Measurements from ENCODE around the gene ADAMTSL3. TPM values are rescaled to one million over a fixed set of nuclear protein-coding genes. Genes with fewer than 3 reads are reported as not detected.

The ADAMTSL3 gene
- total and polyA plus RNA-seq, 2 of the 4 experiments (the other 2 are of a cell fraction), result under 0.01 to 0.02 TPM

GRCh38 chr15:83980637-83981036, 326.7 kb downstream of the ADAMTSL3 start:
- 52% methylated on average over 2 of the region's 4 CpGs; no CpG with 5 or more reads in 1 of the 2 experiments for WGBS, 2 experiments (ENCODE audit: extremely low coverage in 2 of 2, insufficient read length in 1 of 2)
- intact Hi-C loops (cut with micrococcal nuclease), result no loop called here
- Histone ChIP-seq H2AFZ (replicated peaks; ENCODE audit: low read length, poor library complexity) (no peak overlapping the region), H3K27me3 (ENCODE audit: control insufficient read depth, insufficient read depth, low read length) (no peaks in the 10 kb centered on the region), H3K9ac (ENCODE audit: low read depth, low read length) (no peak overlapping the region), H3K18ac (ENCODE audit: low read depth, low read length) (no peak overlapping the region), H4K8ac (ENCODE audit: low read depth in 2 of 2, low read length in 2 of 2) (no peak overlapping the region), H2BK15ac (ENCODE audit: low read depth, low read length) (no peak overlapping the region), H3K36me3 (ENCODE audit: control insufficient read depth, insufficient read depth, low read length) (no peaks in the 10 kb centered on the region), H2AK9ac (replicated peaks; ENCODE audit: low read depth, low read length, poor library complexity) (no peak overlapping the region), H3K4me2 (ENCODE audit: low read depth, low read length) (no peak overlapping the region), H3K79me1 (ENCODE audit: low read depth in 1 of 2, low read length in 2 of 2) (no peaks in the 10 kb centered on the region), H2BK5ac (ENCODE audit: low read depth, low read length, poor library complexity, severe bottlenecking) (no peak overlapping the region), H3K27ac (ENCODE audit: insufficient read depth, low read length) (no peak overlapping the region), H2BK120ac (ENCODE audit: low read depth, low read length) (no peak overlapping the region), H3K4ac (ENCODE audit: low read depth, low read length) (no peak overlapping the region), H2AK5ac (ENCODE audit: low read depth, low read length) (no peak overlapping the region), H4K20me1 (ENCODE audit: insufficient read depth, low read length) (no peaks in the 10 kb centered on the region; the same call in 1 of the 2 replicates), H3K14ac (replicated peaks; ENCODE audit: low read depth, low read length) (no peak overlapping the region), H3K23ac (ENCODE audit: low read depth, low read length) (no peak overlapping the region), H3K4me3 (ENCODE audit: insufficient read depth, low read depth, low read length) (no peak overlapping the region), H2BK20ac (ENCODE audit: low read depth, low read length) (no peak overlapping the region), H3K56ac (ENCODE audit: extremely low read depth, insufficient read depth, low read length) (no peak overlapping the region), H4K91ac (ENCODE audit: insufficient read depth, low read depth, low read length) (no peak overlapping the region), H4K5ac (ENCODE audit: low read depth, low read length) (no peak overlapping the region), H3K4me1 (ENCODE audit: control insufficient read depth, insufficient read depth, low read length) (no peaks in the 10 kb centered on the region), H3K9me1 (ENCODE audit: insufficient read depth, low read length) (no peaks in the 10 kb centered on the region), H3K9me3 (ENCODE audit: control insufficient read depth, insufficient read depth, low read length) (peaks cover 11% of the 10 kb centered on the region)
- ATAC-seq (ENCODE audit: low read depth) (no peak), DNase-seq (no peak)
- BruUV-seq (replicated peaks), result no TSS peak
- CTCF ChIA-PET, result no interaction called here
- dilution Hi-C loops (cut with HindIII; ENCODE audit: low sequenced_read_pairs, unreplicated experiment), result no loop called here
- TF ChIP-seq CHD1 (IDR thresholded peaks at IDR 0.05; ENCODE audit: low read depth, low read length) (no peak), RFX5 (IDR thresholded peaks at IDR 0.05; ENCODE audit: low read depth, low read length) (no peak), RCOR1 (IDR thresholded peaks at IDR 0.05; ENCODE audit: insufficient replicate concordance, low read length) (no peak), FOS (IDR thresholded peaks at IDR 0.05; ENCODE audit: low read depth, low read length) (no peak), MXI1 (IDR thresholded peaks at IDR 0.05; ENCODE audit: borderline replicate concordance, low read depth, low read length) (no peak), MAFK (IDR thresholded peaks at IDR 0.05; ENCODE audit: low read depth, low read length) (no peak), RAD21 (IDR thresholded peaks at IDR 0.05; ENCODE audit: low read length) (no peak), MAZ (IDR thresholded peaks at IDR 0.05; ENCODE audit: borderline replicate concordance, low read depth, low read length) (no peak), CEBPB (IDR thresholded peaks at IDR 0.05; ENCODE audit: low read depth, low read length) (no peak), NFE2L2 (IDR thresholded peaks at IDR 0.05; ENCODE audit: low read depth, low read length) (no peak), POLR2A (IDR thresholded peaks at IDR 0.05; ENCODE audit: low read depth, low read length) (no peak)
- POLR2A ChIA-PET (ENCODE audit: unreplicated experiment), result no interaction called here
- in situ Hi-C loops (cut with MboI; ENCODE audit: low sequenced_read_pairs), result no loop called here
